ENCODE data around the gene SLC15A4. TPM values are rescaled to one million over a fixed set of nuclear protein-coding genes. Genes with fewer than 3 reads are reported as not detected.

Gene SLC15A4
- total RNA-seq, 2 experiments from 2014 or later, result 53.3 to 87.3 TPM

- H3K4me1 ChIP-seq (ENCODE audit: insufficient read depth, low read length, poor library complexity, severe bottlenecking), result no peaks in the 10 kb centered on the region
- intact Hi-C loops (cut with micrococcal nuclease; ENCODE audit: unreplicated experiment), result no loop called here
- POLR2A ChIA-PET, result no interaction called here
- CTCF ChIA-PET (ENCODE audit: unreplicated experiment), result no interaction called here
- no peak overlapping the region for H3K4me2 ChIP-seq (ENCODE audit: low read length)
- H3K79me2 ChIP-seq (ENCODE audit: insufficient read depth, low read depth, low read length), result no peaks in the 10 kb centered on the region
- H2AFZ ChIP-seq (ENCODE audit: low read length), result no peak overlapping the region
- no peaks in the 10 kb centered on the region for H4K20me1 ChIP-seq (ENCODE audit: insufficient read depth, low read length)
- H3K4me3 ChIP-seq (ENCODE audit: low read depth, low read length, poor library complexity, severe bottlenecking), result no peak overlapping the region
- BruUV-seq (replicated peaks), result no TSS peak
- no peaks in the 10 kb centered on the region for H3K9me2 ChIP-seq (ENCODE audit: insufficient read depth, low read length)
- no peaks in the 10 kb centered on the region for H3K9me3 ChIP-seq (ENCODE audit: low read length)
- H3K36me3 ChIP-seq (ENCODE audit: insufficient read depth, low read length), result no peaks in the 10 kb centered on the region
- no peak overlapping the region for H3K27ac ChIP-seq (ENCODE audit: low read depth, low read length, poor library complexity, severe bottlenecking)
- DNase-seq (ENCODE audit: low spot score), result no peak
- TF ChIP-seq EZH2phosphoT487 (IDR thresholded peaks at IDR 0.05; ENCODE audit: borderline replicate concordance, low read depth, low read length) (no peak), CTCF (conservative IDR thresholded peaks at IDR 0.05; ENCODE audit: low read length) (no peak)
These were observed 76.3 kb downstream of the SLC15A4 start for GRCh38 chr12:128747441-128747840.

GRCh38 chr12:128745772-128746689, 77.7 kb downstream of the SLC15A4 start:
- H4K20me1 ChIP-seq (ENCODE audit: insufficient read depth, low read length), result no peaks in the 10 kb centered on the region
- no peaks in the 10 kb centered on the region for H3K79me2 ChIP-seq (ENCODE audit: insufficient read depth, low read depth, low read length)
- H3K4me1 ChIP-seq (ENCODE audit: insufficient read depth, low read length, poor library complexity, severe bottlenecking), result no peaks in the 10 kb centered on the region
- no peak overlapping the region for H3K4me2 ChIP-seq (ENCODE audit: low read length)
- H3K36me3 ChIP-seq (ENCODE audit: insufficient read depth, low read length), result no peaks in the 10 kb centered on the region
- no peak overlapping the region for H2AFZ ChIP-seq (ENCODE audit: low read length)
- no peaks in the 10 kb centered on the region for H3K9me2 ChIP-seq (ENCODE audit: insufficient read depth, low read length)
- intact Hi-C loops (cut with micrococcal nuclease; ENCODE audit: unreplicated experiment), result no loop called here
- no peak for TF ChIP-seq CTCF (conservative IDR thresholded peaks at IDR 0.05; ENCODE audit: low read length)
- no peak for TF ChIP-seq EZH2phosphoT487 (IDR thresholded peaks at IDR 0.05; ENCODE audit: borderline replicate concordance, low read depth, low read length)
- BruUV-seq (replicated peaks), result no TSS peak
- ChIA-PET POLR2A (no interaction called here), CTCF (ENCODE audit: unreplicated experiment) (no interaction called here)
- H3K9me3 ChIP-seq (ENCODE audit: low read length), result no peaks in the 10 kb centered on the region
- no peak overlapping the region for H3K4me3 ChIP-seq (ENCODE audit: low read depth, low read length, poor library complexity, severe bottlenecking)
- no peak for DNase-seq (ENCODE audit: low spot score)
- H3K27ac ChIP-seq (ENCODE audit: low read depth, low read length, poor library complexity, severe bottlenecking), result no peak overlapping the region

GRCh38 chr12:128743916-128744315, 79.8 kb downstream of the SLC15A4 start:
- no TSS peak for BruUV-seq (replicated peaks)
- DNase-seq (ENCODE audit: low spot score), result no peak
- H2AFZ ChIP-seq (ENCODE audit: low read length), result no peak overlapping the region
- ChIA-PET CTCF (ENCODE audit: unreplicated experiment) (no interaction called here), POLR2A (no interaction called here)
- no peak overlapping the region for H3K27ac ChIP-seq (ENCODE audit: low read depth, low read length, poor library complexity, severe bottlenecking)
- H3K36me3 ChIP-seq (ENCODE audit: insufficient read depth, low read length), result no peaks in the 10 kb centered on the region
- H3K4me3 ChIP-seq (ENCODE audit: low read depth, low read length, poor library complexity, severe bottlenecking), result no peak overlapping the region
- H3K4me1 ChIP-seq (ENCODE audit: insufficient read depth, low read length, poor library complexity, severe bottlenecking), result no peaks in the 10 kb centered on the region
- no peak for TF ChIP-seq EZH2phosphoT487 (IDR thresholded peaks at IDR 0.05; ENCODE audit: borderline replicate concordance, low read depth, low read length)
- no peak for TF ChIP-seq CTCF (conservative IDR thresholded peaks at IDR 0.05; ENCODE audit: low read length)
- H3K9me3 ChIP-seq (ENCODE audit: low read length), result 0 out of 2 replicates have a peak, but pooled peaks cover 2% of the 10 kb centered on the region
- no peaks in the 10 kb centered on the region for H3K9me2 ChIP-seq (ENCODE audit: insufficient read depth, low read length)
- H3K4me2 ChIP-seq (ENCODE audit: low read length), result no peak overlapping the region
- H3K79me2 ChIP-seq (ENCODE audit: insufficient read depth, low read depth, low read length), result no peaks in the 10 kb centered on the region
- H4K20me1 ChIP-seq (ENCODE audit: insufficient read depth, low read length), result no peaks in the 10 kb centered on the region
- intact Hi-C loops (cut with micrococcal nuclease; ENCODE audit: unreplicated experiment), result no loop called here
